HEK293 (cell line): ENCODE measurements around the gene CCDC85B.

Source experiments
- OVOL3 ChIP-seq: fragments of 450-650 bp; formaldehyde crosslinking; IDR thresholded peaks from 2 replicates; pipeline ENCODE4 v1.5.1; 2016; ENCODE audit warnings: missing biosample characterization, missing genetic modification characterization
- SCRT2 ChIP-seq: fragments of 450-650 bp; formaldehyde crosslinking; IDR thresholded peaks from 2 replicates; pipeline ENCODE4 v1.5.1; 2016; ENCODE audit warnings: missing biosample characterization, missing genetic modification characterization
- SETDB1 ChIP-seq: IDR thresholded peaks from one replicate; pipeline ENCODE4 v1.6.1; 2017; ENCODE audit warnings: mild to moderate bottlenecking, low read length, moderate library complexity, mixed read lengths; ENCODE audit not compliant: insufficient read length
- ZBTB1 ChIP-seq: fragments of 450-650 bp; formaldehyde crosslinking; IDR thresholded peaks from 2 replicates; pipeline ENCODE4 v1.5.1; 2016; ENCODE audit warnings: missing biosample characterization, missing genetic modification characterization
- ZNF174 ChIP-seq: fragments of 450-650 bp; formaldehyde crosslinking; IDR thresholded peaks from 2 replicates; pipeline ENCODE4 v1.5.0; 2017; ENCODE audit warnings: missing biosample characterization, mild to moderate bottlenecking, missing genetic modification characterization
- ZNF202 ChIP-seq: fragments of 450-650 bp; formaldehyde crosslinking; IDR thresholded peaks from 2 replicates; pipeline ENCODE4 v1.5.1; 2016; ENCODE audit warnings: missing biosample characterization, missing genetic modification characterization, borderline replicate concordance
- ZNF248 ChIP-seq: fragments of 450-650 bp; formaldehyde crosslinking; IDR thresholded peaks from 2 replicates; pipeline ENCODE4 v1.5.1; 2017; ENCODE audit warnings: missing biosample characterization, missing genetic modification characterization
- ZNF391 ChIP-seq: fragments of 450-650 bp; formaldehyde crosslinking; IDR thresholded peaks from 2 replicates; pipeline ENCODE4 v1.5.1; 2016; ENCODE audit warnings: low read depth, missing biosample characterization, missing genetic modification characterization, borderline replicate concordance
- ZNF514 ChIP-seq: fragments of 450-650 bp; formaldehyde crosslinking; IDR thresholded peaks from 2 replicates; pipeline ENCODE4 v1.5.1; 2016; ENCODE audit warnings: missing biosample characterization, missing genetic modification characterization
- ZNF707 ChIP-seq: fragments of 450-650 bp; formaldehyde crosslinking; IDR thresholded peaks from 2 replicates; pipeline ENCODE4 v1.5.1; 2016; ENCODE audit warnings: missing biosample characterization, missing genetic modification characterization
- ZNF776 ChIP-seq: fragments of 450-650 bp; formaldehyde crosslinking; IDR thresholded peaks from 2 replicates; pipeline ENCODE4 v1.5.0; 2017; ENCODE audit warnings: missing biosample characterization, missing genetic modification characterization, borderline replicate concordance
- TF ChIP-seq, protein P1 (sequence below): fragments of 450-650 bp; formaldehyde crosslinking; IDR thresholded peaks from 2 replicates; pipeline ENCODE4 v1.5.1; 2016; ENCODE audit warnings: missing biosample characterization, missing genetic modification characterization
- TF ChIP-seq, protein P2 (sequence below): fragments of 450-650 bp; formaldehyde crosslinking; IDR thresholded peaks from 2 replicates; pipeline ENCODE4 v1.5.1; 2016; ENCODE audit warnings: missing biosample characterization, missing genetic modification characterization
- TF ChIP-seq, protein P3 (sequence below): fragments of 450-650 bp; formaldehyde crosslinking; conservative IDR thresholded peaks from 2 replicates; pipeline ENCODE4 v1.5.1; 2016; ENCODE audit warnings: low read depth, missing biosample characterization, missing genetic modification characterization
- TF ChIP-seq, protein P4 (sequence below): fragments of 450-650 bp; formaldehyde crosslinking; IDR thresholded peaks from 2 replicates; pipeline ENCODE4 v1.5.1; 2016; ENCODE audit warnings: missing biosample characterization, missing genetic modification characterization
- TF ChIP-seq, protein P5 (sequence below): fragments of 450-650 bp; formaldehyde crosslinking; IDR thresholded peaks from 2 replicates; pipeline ENCODE4 v1.5.1; 2016; ENCODE audit warnings: missing biosample characterization, missing genetic modification characterization
- TF ChIP-seq, protein P6 (sequence below): fragments of 450-650 bp; formaldehyde crosslinking; IDR thresholded peaks from 2 replicates; pipeline ENCODE4 v1.5.1; 2016; ENCODE audit warnings: missing biosample characterization, missing genetic modification characterization
- TF ChIP-seq, protein P7 (sequence below): fragments of 450-650 bp; formaldehyde crosslinking; IDR thresholded peaks from 2 replicates; pipeline ENCODE4 v1.5.1; 2016; ENCODE audit warnings: missing biosample characterization, missing genetic modification characterization
- TF ChIP-seq, protein P8 (sequence below): fragments of 450-650 bp; formaldehyde crosslinking; IDR thresholded peaks from 2 replicates; pipeline ENCODE4 v1.5.1; 2016; ENCODE audit warnings: missing biosample characterization, missing genetic modification characterization
- TF ChIP-seq, protein P9 (sequence below): fragments of 450-650 bp; formaldehyde crosslinking; IDR thresholded peaks from 2 replicates; pipeline ENCODE4 v1.5.1; 2016; ENCODE audit warnings: missing biosample characterization, missing genetic modification characterization

Gene CCDC85B

DNA sequence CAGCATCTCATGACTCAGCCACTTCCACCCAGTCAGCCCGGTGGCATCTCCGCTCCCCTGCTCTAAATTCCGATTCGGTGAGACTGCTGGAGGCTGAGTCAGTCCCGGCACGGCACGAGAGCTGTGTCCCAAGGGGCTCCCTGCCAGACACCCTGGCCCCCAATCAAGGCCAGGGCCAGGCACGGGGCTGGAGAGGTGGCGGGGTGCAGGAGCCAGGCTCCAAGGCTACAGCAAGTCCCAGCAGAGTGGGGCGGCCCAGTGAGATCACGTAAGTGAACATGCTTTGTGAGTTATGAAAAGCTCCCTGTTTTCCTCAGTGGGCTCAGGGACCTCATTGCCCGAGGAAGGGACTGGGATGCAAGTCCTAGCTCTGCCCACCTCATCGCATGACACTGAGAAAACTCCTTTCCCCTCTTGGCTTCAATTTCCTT lies 25.4 kb downstream of the CCDC85B start (continued):
- TF ChIP-seq, protein P1, sequence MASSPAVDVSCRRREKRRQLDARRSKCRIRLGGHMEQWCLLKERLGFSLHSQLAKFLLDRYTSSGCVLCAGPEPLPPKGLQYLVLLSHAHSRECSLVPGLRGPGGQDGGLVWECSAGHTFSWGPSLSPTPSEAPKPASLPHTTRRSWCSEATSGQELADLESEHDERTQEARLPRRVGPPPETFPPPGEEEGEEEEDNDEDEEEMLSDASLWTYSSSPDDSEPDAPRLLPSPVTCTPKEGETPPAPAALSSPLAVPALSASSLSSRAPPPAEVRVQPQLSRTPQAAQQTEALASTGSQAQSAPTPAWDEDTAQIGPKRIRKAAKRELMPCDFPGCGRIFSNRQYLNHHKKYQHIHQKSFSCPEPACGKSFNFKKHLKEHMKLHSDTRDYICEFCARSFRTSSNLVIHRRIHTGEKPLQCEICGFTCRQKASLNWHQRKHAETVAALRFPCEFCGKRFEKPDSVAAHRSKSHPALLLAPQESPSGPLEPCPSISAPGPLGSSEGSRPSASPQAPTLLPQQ (tag by site-specific recombination), result 0 out of 2 replicates have a peak, but pooled peaks have one; percentile 34
- TF ChIP-seq, protein P2, sequence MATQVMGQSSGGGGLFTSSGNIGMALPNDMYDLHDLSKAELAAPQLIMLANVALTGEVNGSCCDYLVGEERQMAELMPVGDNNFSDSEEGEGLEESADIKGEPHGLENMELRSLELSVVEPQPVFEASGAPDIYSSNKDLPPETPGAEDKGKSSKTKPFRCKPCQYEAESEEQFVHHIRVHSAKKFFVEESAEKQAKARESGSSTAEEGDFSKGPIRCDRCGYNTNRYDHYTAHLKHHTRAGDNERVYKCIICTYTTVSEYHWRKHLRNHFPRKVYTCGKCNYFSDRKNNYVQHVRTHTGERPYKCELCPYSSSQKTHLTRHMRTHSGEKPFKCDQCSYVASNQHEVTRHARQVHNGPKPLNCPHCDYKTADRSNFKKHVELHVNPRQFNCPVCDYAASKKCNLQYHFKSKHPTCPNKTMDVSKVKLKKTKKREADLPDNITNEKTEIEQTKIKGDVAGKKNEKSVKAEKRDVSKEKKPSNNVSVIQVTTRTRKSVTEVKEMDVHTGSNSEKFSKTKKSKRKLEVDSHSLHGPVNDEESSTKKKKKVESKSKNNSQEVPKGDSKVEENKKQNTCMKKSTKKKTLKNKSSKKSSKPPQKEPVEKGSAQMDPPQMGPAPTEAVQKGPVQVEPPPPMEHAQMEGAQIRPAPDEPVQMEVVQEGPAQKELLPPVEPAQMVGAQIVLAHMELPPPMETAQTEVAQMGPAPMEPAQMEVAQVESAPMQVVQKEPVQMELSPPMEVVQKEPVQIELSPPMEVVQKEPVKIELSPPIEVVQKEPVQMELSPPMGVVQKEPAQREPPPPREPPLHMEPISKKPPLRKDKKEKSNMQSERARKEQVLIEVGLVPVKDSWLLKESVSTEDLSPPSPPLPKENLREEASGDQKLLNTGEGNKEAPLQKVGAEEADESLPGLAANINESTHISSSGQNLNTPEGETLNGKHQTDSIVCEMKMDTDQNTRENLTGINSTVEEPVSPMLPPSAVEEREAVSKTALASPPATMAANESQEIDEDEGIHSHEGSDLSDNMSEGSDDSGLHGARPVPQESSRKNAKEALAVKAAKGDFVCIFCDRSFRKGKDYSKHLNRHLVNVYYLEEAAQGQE (tag by site-specific recombination), result no peak
- TF ChIP-seq, protein P3, sequence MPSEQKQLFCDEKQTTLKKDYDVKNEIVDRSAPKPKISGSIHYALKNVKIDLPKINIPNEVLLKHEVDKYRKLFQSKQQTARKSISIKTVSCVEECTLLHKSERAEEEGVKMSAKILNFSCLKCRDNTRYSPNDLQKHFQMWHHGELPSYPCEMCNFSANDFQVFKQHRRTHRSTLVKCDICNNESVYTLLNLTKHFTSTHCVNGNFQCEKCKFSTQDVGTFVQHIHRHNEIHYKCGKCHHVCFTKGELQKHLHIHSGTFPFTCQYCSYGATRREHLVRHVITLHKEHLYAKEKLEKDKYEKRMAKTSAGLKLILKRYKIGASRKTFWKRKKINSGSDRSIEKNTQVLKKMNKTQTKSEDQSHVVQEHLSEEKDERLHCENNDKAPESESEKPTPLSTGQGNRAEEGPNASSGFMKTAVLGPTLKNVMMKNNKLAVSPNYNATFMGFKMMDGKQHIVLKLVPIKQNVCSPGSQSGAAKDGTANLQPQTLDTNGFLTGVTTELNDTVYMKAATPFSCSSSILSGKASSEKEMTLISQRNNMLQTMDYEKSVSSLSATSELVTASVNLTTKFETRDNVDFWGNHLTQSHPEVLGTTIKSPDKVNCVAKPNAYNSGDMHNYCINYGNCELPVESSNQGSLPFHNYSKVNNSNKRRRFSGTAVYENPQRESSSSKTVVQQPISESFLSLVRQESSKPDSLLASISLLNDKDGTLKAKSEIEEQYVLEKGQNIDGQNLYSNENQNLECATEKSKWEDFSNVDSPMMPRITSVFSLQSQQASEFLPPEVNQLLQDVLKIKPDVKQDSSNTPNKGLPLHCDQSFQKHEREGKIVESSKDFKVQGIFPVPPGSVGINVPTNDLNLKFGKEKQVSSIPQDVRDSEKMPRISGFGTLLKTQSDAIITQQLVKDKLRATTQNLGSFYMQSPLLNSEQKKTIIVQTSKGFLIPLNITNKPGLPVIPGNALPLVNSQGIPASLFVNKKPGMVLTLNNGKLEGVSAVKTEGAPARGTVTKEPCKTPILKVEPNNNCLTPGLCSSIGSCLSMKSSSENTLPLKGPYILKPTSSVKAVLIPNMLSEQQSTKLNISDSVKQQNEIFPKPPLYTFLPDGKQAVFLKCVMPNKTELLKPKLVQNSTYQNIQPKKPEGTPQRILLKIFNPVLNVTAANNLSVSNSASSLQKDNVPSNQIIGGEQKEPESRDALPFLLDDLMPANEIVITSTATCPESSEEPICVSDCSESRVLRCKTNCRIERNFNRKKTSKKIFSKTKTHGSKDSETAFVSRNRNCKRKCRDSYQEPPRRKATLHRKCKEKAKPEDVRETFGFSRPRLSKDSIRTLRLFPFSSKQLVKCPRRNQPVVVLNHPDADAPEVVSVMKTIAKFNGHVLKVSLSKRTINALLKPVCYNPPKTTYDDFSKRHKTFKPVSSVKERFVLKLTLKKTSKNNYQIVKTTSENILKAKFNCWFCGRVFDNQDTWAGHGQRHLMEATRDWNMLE (tag by site-specific recombination), result no peak
- no peak for TF ChIP-seq ZNF202
- TF ChIP-seq ZNF174 (tag by site-specific recombination), result no peak
- no peak for TF ChIP-seq ZNF776
- TF ChIP-seq, protein P4, sequence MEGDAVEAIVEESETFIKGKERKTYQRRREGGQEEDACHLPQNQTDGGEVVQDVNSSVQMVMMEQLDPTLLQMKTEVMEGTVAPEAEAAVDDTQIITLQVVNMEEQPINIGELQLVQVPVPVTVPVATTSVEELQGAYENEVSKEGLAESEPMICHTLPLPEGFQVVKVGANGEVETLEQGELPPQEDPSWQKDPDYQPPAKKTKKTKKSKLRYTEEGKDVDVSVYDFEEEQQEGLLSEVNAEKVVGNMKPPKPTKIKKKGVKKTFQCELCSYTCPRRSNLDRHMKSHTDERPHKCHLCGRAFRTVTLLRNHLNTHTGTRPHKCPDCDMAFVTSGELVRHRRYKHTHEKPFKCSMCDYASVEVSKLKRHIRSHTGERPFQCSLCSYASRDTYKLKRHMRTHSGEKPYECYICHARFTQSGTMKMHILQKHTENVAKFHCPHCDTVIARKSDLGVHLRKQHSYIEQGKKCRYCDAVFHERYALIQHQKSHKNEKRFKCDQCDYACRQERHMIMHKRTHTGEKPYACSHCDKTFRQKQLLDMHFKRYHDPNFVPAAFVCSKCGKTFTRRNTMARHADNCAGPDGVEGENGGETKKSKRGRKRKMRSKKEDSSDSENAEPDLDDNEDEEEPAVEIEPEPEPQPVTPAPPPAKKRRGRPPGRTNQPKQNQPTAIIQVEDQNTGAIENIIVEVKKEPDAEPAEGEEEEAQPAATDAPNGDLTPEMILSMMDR (tag by site-specific recombination), result no peak
- TF ChIP-seq ZNF707 (tag by site-specific recombination), result no peak
- no peak for TF ChIP-seq ZBTB1 (tag by site-specific recombination)
- no peak for TF ChIP-seq SCRT2 (tag by site-specific recombination)
- TF ChIP-seq OVOL3 (tag by site-specific recombination), result no peak
- TF ChIP-seq, protein P5, sequence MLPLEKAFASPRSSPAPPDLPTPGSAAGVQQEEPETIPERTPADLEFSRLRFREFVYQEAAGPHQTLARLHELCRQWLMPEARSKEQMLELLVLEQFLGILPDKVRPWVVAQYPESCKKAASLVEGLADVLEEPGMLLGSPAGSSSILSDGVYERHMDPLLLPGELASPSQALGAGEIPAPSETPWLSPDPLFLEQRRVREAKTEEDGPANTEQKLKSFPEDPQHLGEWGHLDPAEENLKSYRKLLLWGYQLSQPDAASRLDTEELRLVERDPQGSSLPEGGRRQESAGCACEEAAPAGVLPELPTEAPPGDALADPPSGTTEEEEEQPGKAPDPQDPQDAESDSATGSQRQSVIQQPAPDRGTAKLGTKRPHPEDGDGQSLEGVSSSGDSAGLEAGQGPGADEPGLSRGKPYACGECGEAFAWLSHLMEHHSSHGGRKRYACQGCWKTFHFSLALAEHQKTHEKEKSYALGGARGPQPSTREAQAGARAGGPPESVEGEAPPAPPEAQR (tag by site-specific recombination), result no peak
- no peak for TF ChIP-seq ZNF248 (tag by site-specific recombination)
- TF ChIP-seq, protein P6, sequence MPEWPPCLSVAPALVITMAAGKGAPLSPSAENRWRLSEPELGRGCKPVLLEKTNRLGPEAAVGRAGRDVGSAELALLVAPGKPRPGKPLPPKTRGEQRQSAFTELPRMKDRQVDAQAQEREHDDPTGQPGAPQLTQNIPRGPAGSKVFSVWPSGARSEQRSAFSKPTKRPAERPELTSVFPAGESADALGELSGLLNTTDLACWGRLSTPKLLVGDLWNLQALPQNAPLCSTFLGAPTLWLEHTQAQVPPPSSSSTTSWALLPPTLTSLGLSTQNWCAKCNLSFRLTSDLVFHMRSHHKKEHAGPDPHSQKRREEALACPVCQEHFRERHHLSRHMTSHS (tag by site-specific recombination), result no peak
- TF ChIP-seq, protein P7, sequence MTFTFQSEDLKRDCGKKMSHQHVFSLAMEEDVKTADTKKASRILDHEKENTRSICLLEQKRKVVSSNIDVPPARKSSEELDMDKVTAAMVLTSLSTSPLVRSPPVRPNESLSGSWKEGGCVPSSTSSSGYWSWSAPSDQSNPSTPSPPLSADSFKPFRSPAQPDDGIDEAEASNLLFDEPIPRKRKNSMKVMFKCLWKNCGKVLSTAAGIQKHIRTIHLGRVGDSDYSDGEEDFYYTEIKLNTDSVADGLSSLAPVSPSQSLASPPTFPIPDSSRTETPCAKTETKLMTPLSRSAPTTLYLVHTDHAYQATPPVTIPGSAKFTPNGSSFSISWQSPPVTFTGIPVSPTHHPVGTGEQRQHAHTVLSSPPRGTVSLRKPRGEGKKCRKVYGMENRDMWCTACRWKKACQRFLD (tag by site-specific recombination), result no peak
- no peak for TF ChIP-seq ZNF391 (tag by site-specific recombination)
- no peak for TF ChIP-seq SETDB1
- TF ChIP-seq ZNF514 (tag by site-specific recombination), result no peak
- TF ChIP-seq, protein P8, sequence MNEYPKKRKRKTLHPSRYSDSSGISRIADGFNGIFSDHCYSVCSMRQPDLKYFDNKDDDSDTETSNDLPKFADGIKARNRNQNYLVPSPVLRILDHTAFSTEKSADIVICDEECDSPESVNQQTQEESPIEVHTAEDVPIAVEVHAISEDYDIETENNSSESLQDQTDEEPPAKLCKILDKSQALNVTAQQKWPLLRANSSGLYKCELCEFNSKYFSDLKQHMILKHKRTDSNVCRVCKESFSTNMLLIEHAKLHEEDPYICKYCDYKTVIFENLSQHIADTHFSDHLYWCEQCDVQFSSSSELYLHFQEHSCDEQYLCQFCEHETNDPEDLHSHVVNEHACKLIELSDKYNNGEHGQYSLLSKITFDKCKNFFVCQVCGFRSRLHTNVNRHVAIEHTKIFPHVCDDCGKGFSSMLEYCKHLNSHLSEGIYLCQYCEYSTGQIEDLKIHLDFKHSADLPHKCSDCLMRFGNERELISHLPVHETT (tag by site-specific recombination), result peak; percentile 76; the same call in 1 of the 2 replicates
- TF ChIP-seq, protein P9, sequence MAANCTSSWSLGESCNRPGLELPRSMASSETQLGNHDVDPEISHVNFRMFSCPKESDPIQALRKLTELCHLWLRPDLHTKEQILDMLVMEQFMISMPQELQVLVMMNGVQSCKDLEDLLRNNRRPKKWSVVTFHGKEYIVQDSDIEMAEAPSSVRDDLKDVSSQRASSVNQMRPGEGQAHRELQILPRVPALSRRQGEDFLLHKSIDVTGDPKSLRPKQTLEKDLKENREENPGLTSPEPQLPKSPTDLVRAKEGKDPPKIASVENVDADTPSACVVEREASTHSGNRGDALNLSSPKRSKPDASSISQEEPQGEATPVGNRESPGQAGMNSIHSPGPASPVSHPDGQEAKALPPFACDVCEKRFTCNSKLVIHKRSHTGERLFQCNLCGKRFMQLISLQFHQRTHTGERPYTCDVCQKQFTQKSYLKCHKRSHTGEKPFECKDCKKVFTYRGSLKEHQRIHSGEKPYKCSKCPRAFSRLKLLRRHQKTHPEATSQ (tag by site-specific recombination), result no peak
